Activated T-cell treated with anti-CD3 and anti-CD28 coated beads, Interleukin-2, amount 50 U/mL, for 1 hour (primary cell): Measurements from ENCODE around the gene MAML2.

Experiments
- DNase-seq: peaks from one replicate; pipeline ENCODE4 v3.0.0-alpha.2; 2020

Gene MAML2

DNA sequence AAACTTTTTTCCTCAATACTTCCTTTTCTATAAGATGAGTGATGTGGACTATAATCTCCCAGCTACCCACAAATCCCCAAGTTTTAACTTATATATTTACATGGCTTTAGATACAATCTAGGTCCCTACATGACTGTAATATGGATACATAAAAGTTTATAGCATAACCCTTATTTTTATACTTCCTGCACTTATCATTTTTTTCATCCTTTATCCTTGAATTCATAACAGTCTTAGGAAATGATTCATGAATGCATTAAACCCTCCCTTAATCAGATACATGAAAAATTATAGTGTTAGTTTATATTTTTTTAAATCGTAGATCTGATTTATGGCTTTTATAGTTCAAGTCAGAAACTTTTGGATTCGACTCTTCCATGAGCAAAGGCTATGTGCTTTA lies 195.8 kb downstream of the MAML2 start:
- DNase-seq, result no peak

DNA sequence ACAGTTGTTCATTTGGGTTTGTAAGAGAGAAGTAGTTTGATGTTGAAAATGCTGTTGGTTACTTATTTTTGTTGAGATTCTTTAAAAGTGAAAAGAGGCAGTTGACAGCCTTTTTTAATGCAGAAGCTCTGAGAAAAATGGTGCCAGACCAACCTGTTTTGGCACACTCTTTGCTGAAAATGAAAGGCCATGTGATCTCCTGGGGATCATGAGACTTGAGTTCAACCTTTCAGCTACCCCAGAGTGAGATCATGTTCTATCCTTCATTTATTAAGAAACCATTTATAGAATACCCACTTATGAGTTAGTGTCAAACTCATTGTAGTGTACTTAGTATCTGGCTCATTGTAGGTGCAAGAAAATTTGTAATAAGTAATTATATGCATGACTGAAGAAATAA lies 196.2 kb downstream of the MAML2 start:
- DNase-seq, result no peak

DNA sequence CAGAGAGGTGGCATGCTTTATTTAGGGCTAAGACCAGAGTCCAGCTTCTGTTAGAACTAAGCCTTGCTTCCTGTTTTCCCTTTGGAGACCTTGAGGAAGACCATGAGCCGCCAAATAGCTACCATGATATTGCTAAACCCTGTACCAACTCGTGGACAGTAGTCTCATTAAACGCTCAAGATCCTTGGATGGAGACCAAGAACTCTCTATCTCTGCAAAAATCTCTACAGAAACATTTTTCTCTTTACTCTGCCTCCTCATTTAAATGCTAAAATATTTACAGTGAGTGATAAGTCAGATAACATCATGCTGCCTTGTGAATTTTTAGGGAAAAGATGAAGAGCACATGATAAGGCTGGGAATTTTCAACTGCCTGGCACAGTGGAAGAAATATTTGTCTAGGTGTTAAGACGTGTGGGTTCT lies 197.8 kb downstream of the MAML2 start:
- no peak for DNase-seq

DNA sequence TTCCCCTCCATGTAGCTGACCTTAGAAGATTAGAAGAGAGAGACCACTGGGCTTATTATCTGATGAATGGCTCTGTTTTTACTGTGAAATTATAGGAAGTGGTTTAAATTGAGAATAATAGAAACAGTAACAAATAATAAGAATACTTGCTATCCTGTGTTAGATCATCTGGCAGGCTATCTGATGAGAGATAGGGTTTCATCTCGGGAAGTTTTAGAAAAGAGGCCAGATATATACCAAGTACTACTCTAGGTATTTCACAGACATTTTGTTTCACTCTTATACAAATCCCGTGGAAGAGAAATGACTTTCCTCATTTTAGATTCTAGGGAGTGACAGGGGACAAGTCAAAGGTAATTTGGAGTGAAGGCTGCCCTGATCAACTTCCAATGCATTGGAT lies 198.4 kb downstream of the MAML2 start:
- no peak for DNase-seq

DNA sequence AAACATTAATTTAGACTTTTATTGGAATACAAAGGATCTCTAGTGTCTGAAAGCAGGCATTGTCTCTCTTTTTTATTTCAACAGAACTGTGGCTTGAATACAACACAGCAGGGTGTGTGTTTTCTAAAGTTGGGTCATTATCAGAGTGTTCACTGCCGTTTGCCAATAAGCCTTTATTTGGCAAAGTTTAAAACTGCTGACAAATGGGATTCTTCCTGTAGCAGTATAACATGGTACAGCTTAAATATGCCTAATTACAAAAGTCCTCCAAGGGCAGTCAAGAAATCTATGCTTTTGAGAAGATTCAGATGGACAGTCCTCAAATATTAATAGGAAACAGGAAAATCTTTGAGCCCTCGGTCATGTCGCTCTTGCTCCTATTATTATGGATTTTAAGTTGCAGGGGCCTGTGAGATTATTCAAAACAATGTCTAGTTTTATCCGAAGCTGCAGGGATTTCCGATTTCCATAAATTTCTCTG lies 199.9 kb downstream of the MAML2 start:
- DNase-seq, result no peak

DNA sequence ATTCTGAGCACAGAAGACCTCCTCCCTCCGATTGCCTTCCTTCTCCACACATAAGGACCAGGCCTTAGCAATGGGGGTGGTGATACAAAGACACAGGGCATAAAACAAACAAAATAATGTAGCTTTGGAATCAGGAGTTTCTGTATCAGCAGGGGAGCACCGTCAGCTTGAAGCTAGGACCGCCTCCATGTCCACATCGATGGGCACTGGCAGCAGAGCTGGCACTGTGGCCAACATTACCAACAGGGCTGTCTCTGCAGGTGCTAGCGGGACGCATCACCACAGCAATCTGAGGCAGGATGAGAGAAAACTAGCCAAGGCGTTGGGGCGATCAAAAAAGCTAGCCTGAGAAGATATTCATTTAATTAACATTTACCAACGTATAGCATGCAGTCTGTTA lies 201.4 kb downstream of the MAML2 start:
- no peak for DNase-seq

DNA sequence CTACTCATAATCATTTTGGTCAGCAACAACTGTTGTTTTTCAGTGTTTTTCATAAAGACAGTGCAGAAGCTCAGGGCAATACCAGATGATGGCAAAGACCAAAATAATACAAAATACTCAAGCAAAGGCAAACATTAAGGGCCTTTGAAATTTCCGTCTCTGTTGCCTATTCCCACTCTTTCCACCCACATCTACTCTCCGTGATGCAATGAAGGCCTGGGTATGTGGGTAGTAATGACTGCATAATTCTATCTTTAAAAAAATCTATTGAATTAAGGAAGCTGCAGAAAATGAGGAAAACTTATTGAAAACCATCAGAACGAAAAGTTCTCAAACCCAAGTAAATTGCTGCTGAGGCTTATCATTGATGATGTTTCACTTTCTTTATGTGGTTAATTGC lies 203.3 kb downstream of the MAML2 start:
- DNase-seq, result no peak

DNA sequence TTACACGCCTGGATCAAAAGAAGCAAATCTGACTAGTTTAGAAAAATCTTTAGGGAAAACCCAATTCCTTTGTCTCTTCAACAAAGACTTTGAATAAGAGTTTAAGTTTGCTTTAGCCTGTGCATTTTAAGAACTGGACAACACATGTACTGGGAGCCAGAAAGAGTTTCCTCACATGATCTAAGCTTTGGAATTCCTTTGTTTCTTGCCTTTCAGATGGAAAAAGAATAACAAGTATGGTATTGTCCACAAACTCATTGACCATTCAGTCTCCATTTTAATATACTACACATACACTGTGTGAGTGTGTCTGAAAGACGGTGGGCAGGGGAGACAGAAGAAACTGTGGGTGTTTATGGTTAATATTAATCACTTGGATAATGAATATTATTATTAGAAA lies 205.6 kb downstream of the MAML2 start:
- DNase-seq, result no peak

DNA sequence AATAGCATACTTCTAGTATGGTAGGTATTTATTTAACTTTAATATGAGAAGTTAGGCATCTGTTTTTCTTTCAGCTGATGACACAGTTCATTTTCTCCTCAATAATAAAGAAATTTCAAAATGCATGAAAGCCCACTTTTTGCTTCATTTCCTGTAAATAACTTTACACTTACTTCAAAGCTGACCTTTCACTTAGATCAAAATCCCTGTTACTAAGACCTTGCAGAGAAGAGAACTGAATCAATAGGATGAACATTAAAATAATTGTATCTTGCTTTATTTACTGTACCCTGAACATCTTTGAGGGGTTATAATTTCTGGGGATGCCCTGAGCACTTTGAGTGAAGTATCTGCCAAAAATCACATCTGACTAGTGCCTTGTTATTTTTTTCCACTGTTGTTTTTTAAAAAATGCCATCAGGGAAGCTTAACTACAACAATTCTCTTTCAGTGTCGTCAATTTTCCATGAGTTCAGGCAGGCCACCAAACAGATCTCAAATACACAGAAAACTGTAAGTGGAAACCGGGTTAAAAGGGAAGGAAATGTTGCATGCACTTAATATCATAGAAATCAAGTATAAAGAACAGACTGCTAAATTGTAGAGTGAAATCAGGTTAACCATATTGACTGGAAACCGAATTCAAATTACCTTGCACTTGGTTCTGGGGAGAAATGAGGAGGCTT lies 206.2 kb downstream of the MAML2 start:
- no peak for DNase-seq

DNA sequence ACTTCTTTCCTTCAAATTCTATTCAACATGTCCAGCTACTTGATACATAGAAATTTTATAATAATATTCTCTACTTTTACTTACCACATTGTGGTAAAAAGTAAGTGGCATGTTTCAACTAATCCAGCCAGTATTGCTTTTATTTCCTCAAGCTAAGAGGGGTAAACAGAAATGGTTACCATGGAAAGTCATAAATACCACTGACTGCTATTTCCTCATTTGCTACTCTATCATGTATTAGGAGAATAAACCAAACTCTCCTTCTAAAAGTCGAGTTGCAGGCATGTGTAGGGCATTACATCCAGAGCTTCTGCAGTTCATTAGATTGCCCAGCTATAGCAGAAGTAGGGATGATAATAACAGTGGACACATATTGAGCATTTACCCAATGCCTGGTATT lies 208.4 kb downstream of the MAML2 start:
- no peak for DNase-seq

DNA sequence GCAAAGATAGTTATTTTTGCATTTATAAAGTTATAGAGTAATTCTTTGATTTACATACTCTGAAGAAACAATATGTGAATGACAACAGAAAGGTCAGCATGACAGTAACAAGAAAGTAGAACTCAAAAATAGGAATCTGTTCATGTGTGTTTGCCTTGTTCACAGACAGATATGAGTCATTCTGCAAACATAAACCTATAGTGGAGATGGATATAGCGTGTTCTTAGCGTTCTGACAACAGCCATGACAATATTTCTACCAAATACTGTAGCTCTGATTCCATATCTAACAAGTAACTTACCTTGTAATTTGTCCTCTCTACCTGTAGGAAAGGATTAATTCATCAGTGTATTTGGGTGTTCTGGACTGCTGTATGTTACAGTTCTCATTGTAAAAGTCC lies 210.6 kb downstream of the MAML2 start:
- DNase-seq, result no peak

DNA sequence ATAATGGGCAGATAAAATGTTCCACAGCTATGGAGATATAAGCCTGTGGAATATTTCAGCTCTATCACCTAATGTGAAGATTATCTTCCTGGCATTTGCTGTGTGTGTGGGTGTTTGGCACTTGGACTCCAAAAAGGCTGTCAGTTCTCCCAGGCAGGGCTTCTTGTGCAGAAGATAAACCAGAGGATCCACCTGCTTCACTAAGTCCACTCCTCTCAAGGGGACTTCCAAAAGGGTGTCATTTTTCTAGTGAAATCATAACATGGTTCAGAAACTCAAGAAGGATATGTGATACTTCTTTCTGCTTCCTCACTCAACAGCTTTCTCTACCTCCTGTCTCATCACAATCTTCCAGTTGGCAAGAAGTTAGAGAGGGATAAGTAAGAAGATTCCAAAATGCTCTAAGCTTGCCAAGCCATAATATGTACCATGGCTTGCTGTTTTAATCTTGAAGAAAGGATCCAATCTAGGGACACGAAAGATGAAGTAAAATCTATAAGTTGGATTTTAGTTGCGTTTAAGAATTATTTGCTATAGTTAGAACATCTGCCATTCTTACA lies 212.9 kb downstream of the MAML2 start:
- DNase-seq, result no peak

DNA sequence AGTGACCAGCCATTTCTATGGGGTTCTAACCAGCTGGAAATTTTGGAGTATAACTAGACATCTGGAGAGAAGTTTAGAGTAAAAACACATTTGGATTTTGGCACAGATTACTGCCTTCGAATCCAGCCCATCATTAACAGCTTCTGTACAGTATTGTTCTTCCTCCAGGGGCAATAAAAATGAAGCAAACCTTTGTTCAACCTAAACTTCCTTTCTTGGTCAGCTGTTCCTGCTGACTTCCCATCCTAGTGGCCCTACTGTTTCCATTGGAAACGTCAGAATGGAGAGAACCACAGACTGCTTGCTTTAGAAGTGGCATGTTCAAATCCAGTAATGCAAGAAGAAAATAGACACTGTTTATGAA lies 215.4 kb downstream of the MAML2 start:
- no peak for DNase-seq

DNA sequence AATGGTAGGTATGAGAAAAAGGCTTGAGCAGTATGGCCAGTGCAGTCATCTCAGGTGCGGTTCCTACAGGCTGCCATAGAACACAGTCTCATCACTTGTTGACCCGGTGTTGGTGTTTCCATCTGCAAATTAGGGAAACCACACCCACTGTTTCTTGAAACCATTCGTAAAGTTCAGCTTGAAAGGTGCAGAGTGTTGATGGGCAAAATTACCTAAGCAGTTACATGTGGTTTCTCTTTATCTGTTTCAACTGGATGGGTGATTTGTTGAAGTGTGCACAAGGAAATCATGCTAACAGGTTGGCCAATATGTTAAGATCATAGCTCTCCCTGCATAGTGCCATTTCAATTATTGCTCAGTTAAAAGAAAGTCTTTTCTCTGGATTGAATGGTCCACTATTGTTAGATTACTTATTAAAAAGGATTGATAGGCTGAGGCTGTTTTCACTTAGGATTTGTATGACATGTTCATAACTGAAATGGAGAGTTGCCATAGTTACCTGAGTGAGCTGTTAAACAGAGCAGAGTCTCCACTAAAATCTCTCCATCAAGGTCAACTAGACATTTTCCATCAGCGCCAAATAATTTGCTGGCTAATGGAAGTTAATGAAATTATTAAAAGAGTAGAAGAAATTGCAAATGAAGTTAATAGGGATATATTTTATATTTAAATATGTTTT lies 215.9 kb downstream of the MAML2 start:
- DNase-seq, result no peak

DNA sequence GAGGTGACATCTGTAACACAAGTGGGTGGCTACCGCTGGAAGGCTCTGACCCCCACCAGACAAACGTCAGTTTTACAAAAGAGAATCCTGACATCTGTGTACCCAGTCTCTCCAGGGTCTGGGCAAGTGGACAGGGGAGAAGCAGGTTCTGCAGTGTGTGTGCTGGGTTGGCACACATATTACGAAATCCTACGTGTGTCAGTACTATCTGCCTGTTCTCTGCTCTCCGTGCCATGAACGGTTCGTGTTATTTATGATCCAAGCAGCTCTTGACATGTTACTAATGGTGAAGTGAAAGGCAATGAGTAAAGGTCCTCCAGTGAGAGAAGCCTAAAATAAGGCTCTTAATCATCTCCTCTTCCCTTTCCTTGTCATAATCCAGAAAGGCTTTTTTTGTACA lies 217.6 kb downstream of the MAML2 start:
- no peak for DNase-seq

DNA sequence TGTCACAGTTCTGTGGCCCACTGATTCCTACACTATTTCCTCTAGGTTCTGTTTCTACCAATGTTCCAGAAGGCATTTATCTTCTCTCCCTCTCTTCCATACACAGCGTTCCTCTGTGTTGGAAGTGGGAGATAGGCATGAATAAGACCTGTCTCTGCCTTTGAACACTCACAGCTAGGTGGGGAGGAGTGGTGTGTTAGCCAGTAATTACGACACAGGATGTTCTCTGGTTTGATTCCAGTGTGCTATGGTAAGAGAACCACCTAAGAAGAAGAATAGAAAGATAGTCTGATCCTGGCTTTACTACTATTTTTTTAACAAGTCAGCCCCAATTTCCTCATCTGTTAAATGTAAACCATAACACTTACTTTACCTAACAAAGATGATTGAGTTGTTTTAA lies 218.8 kb downstream of the MAML2 start:
- no peak for DNase-seq

DNA sequence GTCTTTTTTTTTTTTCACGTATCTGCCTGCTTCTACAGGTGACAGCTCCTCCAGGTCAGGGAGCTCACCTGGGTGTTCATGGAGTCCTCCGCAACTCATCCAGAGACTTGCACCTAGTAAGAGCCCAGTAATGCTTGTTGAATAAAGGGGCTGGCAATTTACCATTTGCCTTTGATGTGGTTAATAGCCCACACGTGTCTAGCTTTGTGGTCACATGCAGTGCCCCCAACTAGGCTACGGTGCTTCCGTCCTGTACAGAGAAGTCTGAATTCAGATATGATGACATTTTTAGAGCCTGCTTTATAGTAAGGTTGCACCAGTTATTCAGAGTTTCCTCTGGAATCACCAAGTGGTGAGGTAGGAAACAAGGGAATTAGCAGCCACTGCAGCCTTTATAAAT lies 219.7 kb downstream of the MAML2 start:
- no peak for DNase-seq

DNA sequence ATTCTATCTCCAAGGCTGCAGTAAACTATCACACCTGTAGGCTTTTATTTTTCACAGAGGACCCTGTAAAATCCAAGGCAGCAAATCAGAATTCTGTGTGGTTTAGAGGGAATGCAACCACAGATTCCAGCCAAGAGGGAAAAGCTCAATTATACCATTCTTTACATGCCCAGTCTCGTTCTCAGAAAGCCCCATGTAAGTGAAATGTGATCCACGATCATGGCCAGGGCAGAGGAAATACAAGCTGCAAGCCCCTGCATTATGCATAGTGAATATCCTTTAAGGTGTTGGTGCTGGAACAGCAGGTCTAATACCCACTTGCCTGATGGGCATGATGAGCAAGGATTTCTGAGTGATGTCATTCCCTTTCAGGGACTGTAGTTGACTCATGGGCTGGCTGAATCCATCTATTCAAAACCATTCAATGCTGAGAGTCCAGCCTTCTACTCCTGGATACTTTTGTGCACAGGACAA lies 220.4 kb downstream of the MAML2 start:
- DNase-seq, result no peak

DNA sequence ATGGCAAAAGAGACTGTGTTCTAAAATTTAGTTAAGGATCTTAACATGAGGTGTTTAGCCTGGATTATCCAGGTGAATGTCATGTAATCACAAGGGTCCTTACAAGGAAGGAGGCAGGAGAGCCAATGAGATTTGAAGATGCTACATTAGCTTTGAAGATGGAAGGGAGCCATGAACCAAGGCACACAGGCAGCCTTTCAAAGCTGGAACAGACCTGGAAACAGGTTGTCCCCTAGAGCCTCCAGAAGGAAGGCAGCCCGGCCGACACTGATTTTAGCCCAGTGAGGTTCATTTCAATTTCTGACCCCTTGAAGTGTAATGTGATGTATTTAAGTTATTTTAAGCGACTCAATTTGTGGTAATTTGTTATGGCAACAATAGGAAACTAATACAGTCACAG lies 223.8 kb downstream of the MAML2 start:
- DNase-seq, result no peak

DNA sequence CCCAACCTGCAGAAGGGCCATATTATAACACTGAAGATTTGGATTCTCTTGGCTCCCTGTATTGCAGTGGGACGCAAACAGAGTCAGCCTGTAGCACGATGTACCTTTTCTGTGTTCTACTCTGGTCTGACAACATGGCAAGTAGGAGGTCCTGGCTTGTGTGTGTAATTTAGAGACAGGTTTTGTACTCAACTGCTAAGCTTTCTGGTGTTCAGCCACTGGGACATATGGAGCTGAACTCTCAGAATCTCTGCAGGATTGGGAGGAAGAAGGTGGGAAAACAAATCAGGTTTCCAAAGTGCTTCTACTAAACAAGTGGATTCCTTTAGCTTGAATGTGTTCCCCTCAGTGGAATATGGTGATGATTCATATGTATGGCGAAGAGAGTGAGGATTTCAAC lies 226.6 kb downstream of the MAML2 start:
- DNase-seq, result no peak

DNA sequence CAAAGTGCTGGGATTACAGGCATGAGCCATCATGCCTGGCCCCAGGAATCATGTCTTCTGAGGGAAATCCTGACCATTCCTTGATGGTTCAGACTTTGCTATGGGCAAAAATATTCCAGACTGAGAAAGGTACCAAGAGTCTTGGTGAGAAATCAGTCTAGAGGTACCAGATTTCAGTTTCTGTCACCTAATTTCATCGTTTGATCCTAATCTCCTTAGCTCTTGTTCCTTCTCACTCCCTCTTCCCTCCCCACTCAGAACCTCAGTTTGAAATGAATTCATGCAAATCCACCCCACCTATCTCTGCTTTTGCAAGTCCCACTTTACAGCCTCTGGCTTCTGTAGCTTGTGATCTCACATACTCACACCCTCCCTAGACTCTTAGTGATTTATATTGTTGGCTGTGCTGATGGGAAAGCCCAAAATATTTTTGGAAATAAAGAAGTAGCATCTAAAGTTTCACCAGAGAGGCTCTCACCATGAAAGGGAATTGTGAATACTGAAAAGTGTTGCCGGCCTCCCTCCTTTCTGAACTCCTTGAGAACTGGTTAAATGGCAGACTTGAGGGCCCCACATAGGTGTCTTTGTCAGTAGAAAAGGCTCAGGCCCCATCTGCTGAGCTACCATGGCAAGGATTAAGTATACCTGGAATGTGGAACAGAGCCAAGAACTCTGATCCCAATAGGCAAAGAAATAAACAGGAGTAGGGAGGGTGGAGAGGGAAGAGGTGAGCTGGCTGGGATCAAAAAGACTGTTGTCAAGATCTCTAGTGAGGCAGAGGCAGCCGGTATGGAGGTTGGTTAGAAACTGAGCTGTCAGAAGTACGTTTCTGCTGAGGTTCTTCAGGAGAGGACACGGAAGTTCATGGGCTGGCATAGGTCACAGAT lies 228.6 kb downstream of the MAML2 start:
- no peak for DNase-seq

DNA sequence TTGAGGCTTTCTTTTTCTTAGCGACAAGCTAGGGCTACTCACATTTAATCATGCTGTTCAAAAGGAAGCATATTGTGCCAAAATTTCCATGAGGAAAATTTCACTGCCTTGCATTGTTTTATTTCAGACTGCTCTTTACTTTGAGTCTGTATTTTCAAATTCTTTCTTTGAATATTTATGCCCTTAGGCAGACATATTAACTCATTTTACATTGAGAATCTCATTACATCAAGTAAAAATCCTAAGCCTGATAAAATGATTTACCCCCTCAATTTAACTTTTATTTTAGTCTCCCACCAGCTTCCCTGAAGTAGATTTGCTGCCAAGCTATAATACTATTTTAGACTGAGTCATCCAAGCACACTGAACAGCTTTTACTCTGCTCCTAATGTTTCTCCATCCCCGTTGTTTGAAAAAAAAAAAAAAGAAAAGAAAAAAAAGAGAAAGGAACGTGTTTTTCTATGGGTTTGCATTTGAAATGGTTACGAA lies 229.8 kb downstream of the MAML2 start:
- no peak for DNase-seq
